Breast epithelium (tissue), 4 donors: ENCODE measurements around the gene ROPN1L. TPM values are rescaled to one million over a fixed set of nuclear protein-coding genes. Genes with fewer than 3 reads are reported as not detected.

Experiments
- DNase-seq, 2 donors: peaks; one replicate each; pipeline ENCODE4 v3.0.0-alpha.2; 2019; ENCODE audit warnings: low spot score in 2 of 2
- H3K27ac ChIP-seq, 2 donors: fragments of 200-600 bp; sonication (generic) in 1 of 2; one replicate each; pipeline ENCODE4 v1.5.1; 2016 to 2019; ENCODE audit warnings: mild to moderate bottlenecking in 1 of 2
- H3K27me3 ChIP-seq, 2 donors: fragments of 200-600 bp; sonication (generic) in 1 of 2; one replicate each; pipeline versions ENCODE4 v1.5.1 to v1.6.0; 2017 to 2019; ENCODE audit warnings: control low read depth in 1 of 2, mild to moderate bottlenecking in 1 of 2
- H3K36me3 ChIP-seq: fragments of 200-600 bp; one replicate; pipeline ENCODE4 v1.5.1; 2019
- H3K4me1 ChIP-seq, 2 donors: fragments of 200-600 bp; sonication (generic); one replicate each; pipeline ENCODE4 v1.5.1; 2016 to 2019; ENCODE audit warnings: control low read depth in 1 of 2
- H3K4me3 ChIP-seq, 3 donors: fragments of 200-600 bp; sonication (generic); 1 replicate in 2 of 3; 2 replicates in 1 of 3; pipeline ENCODE4 v1.5.1; 2016 to 2019; ENCODE audit warnings: mild to moderate bottlenecking in 3 of 3, moderate library complexity in 2 of 3
- H3K9me3 ChIP-seq, 2 donors: fragments of 200-600 bp; sonication (generic) in 1 of 2; one replicate each; pipeline ENCODE4 v1.5.1; 2016 to 2019; ENCODE audit warnings: control low read depth in 1 of 2
- POLR2A ChIP-seq: fragments of 450-650 bp; IDR thresholded peaks from one replicate; pipeline ENCODE4 v1.6.1; 2016; ENCODE audit warnings: antibody characterized with exemption, mild to moderate bottlenecking, moderate library complexity
- POLR2AphosphoS5 ChIP-seq, 3 donors: sonication (generic); formaldehyde crosslinking; IDR thresholded peaks; one replicate each; pipeline ENCODE4 v1.6.1; 2017; ENCODE audit warnings: antibody characterized with exemption in 3 of 3
- intact Hi-C: fragments of 100-400 bp; cut with DNase I; formaldehyde crosslinking; loops from one replicate; pipeline ENCODE4 v1.15.1; 2023; ENCODE audit warnings: low total_unique reads
- total RNA-seq, 3 donors: library from RNA; depleted of rRNA; stranded (reverse); fragments of >200 nt; gene quantifications; one replicate each; pipeline ENCODE4 v1.1.0, GENCODE V29; 2016
- TF ChIP-seq, protein P1 (sequence below), 3 donors: fragments of 450-650 bp; IDR thresholded peaks; one replicate each; pipeline ENCODE4 v1.5.1; 2016 to 2017; ENCODE audit warnings: antibody characterized with exemption in 3 of 3, mild to moderate bottlenecking in 3 of 3, moderate library complexity in 3 of 3

Gene ROPN1L
- total RNA-seq, 3 donors from 2014 or later: 0.29 to 2.9 (median 0.48) TPM

DNA sequence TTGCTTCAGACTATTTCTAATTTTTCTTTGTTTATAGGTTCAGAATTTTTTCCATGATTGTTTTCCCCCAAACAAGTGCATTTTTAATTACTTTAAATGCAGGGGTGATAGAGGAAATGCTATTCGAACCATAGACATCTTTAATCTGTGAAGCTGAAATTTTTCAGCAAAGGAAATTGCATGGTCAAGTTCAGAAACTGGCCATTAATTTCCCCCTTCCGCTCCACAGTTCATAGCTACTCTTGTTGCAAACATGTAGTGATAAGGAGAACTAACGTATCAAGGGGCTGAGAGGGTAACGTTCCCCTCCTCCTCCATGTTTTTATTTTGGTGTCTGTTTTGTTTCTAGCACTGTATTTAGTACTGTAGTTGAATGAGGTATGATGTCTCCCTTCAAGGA, 3.4 kb upstream of the ROPN1L start:
- Histone ChIP-seq H3K27me3 (no peaks in the 10 kb centered on the region), H3K9me3 (no peaks in the 10 kb centered on the region), H3K36me3 (no peaks in the 10 kb centered on the region), H3K4me1 (no peaks in the 10 kb centered on the region), H3K4me3 (no peak overlapping the region), H3K27ac (no peak overlapping the region)
- TF ChIP-seq, protein P1, sequence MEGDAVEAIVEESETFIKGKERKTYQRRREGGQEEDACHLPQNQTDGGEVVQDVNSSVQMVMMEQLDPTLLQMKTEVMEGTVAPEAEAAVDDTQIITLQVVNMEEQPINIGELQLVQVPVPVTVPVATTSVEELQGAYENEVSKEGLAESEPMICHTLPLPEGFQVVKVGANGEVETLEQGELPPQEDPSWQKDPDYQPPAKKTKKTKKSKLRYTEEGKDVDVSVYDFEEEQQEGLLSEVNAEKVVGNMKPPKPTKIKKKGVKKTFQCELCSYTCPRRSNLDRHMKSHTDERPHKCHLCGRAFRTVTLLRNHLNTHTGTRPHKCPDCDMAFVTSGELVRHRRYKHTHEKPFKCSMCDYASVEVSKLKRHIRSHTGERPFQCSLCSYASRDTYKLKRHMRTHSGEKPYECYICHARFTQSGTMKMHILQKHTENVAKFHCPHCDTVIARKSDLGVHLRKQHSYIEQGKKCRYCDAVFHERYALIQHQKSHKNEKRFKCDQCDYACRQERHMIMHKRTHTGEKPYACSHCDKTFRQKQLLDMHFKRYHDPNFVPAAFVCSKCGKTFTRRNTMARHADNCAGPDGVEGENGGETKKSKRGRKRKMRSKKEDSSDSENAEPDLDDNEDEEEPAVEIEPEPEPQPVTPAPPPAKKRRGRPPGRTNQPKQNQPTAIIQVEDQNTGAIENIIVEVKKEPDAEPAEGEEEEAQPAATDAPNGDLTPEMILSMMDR (IDR thresholded peaks at IDR 0.05): no peak
- TF ChIP-seq POLR2AphosphoS5 (IDR thresholded peaks at IDR 0.05) (no peak), POLR2A (no peak)
- intact Hi-C loops: no loop called here
- no peak for DNase-seq

DNA sequence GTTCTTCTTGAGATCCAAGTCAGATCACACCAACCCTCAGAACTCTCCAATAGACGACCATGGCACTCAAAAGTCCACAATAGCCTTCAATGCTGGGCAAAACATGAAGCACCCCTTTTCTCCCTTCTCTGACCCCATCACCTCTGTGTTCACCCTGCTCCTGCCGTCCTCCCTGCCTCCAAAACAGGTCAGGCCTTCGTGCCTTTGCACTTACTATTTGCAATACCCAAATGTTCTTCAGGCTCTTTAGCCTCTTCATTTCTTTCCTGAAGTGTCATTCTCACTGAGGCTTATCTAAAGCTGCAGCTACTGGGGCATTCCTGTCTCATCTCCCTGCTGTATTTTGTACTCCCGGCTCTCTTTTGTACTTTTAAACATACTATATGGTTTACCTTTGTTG, 2.0 kb upstream of the ROPN1L start:
- Histone ChIP-seq H3K9me3 (no peaks in the 10 kb centered on the region), H3K27me3 (no peaks in the 10 kb centered on the region), H3K27ac (no peak overlapping the region), H3K36me3 (no peaks in the 10 kb centered on the region), H3K4me3 (no peak overlapping the region), H3K4me1 (no peaks in the 10 kb centered on the region)
- intact Hi-C loops: no loop called here
- DNase-seq: no peak
- no peak for TF ChIP-seq POLR2A
- no peak for TF ChIP-seq POLR2AphosphoS5 (IDR thresholded peaks at IDR 0.05)
- TF ChIP-seq, protein P1 (IDR thresholded peaks at IDR 0.05): no peak

DNA sequence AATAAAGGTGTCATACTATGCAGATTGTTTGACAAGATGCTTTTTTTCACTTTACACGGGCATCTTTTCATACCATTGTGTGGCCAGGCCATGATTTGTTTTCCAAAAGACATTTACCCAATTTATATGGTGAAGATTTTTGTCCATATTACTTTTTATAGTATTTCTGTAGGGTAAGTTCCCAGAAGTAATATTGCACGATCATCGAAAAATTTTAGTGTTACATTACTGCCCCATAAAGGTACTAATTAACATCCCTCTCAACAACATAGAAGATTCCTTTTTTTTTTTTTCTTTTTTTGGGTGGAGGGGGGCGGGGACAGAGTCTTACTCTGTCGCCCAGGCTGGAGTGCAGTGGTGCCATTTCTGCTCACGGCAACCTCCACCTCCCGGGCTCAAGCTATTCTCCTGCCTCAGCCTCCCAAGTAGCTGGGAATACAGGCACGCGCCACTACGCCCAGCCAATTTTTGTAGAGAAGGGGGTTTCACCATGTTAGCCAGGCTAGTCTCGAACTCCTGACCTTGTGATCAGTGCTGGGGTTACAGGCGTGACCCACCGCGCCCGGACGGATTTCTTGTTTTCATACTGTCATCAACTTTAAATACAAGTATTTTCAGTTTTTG, 1.2 kb upstream of the ROPN1L start:
- no peak overlapping the region for H3K27ac ChIP-seq
- no peak for TF ChIP-seq POLR2AphosphoS5 (IDR thresholded peaks at IDR 0.05)
- TF ChIP-seq, protein P1 (IDR thresholded peaks at IDR 0.05): no peak
- TF ChIP-seq POLR2A: no peak
- no peaks in the 10 kb centered on the region for H3K27me3 ChIP-seq
- no peaks in the 10 kb centered on the region for H3K36me3 ChIP-seq
- H3K4me1 ChIP-seq: no peaks in the 10 kb centered on the region
- DNase-seq: no peak
- no peaks in the 10 kb centered on the region for H3K9me3 ChIP-seq
- peak overlapping the region in 2 of 3 donors; percentile 60 to 79 for H3K4me3 ChIP-seq
- intact Hi-C loops: no loop called here

DNA sequence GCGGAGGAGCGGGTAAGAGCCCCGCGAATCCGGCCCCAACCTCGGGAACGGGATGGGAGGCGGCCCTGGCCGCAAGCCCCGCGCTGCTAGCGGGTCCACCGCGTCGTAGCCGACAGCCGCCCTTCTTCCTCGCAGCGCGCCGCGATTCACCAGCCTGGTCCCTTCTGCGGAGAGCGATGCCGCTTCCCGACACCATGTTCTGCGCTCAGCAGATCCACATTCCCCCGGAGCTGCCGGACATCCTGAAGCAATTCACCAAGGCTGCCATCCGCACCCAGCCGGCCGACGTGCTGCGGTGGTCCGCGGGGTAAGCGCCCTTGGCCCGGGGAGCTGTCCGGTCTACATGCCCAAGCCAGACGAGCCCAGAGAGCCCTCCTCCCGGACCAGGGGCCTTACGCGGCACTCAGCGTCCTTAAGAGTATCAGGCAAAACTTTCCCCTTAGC, 335 bp downstream of the ROPN1L start:
- Histone ChIP-seq H3K9me3 (no peaks in the 10 kb centered on the region), H3K4me1 (no peaks in the 10 kb centered on the region), H3K4me3 (peak overlapping the region; percentile 60 to 79 (median 65)), H3K27me3 (no peaks in the 10 kb centered on the region), H3K27ac (peak overlapping the region; percentile 50 to 79), H3K36me3 (no peaks in the 10 kb centered on the region)
- no peak for DNase-seq
- no peak for TF ChIP-seq POLR2A
- no peak for TF ChIP-seq POLR2AphosphoS5 (IDR thresholded peaks at IDR 0.05)
- TF ChIP-seq, protein P1 (IDR thresholded peaks at IDR 0.05): no peak
- intact Hi-C loops: no loop called here

DNA sequence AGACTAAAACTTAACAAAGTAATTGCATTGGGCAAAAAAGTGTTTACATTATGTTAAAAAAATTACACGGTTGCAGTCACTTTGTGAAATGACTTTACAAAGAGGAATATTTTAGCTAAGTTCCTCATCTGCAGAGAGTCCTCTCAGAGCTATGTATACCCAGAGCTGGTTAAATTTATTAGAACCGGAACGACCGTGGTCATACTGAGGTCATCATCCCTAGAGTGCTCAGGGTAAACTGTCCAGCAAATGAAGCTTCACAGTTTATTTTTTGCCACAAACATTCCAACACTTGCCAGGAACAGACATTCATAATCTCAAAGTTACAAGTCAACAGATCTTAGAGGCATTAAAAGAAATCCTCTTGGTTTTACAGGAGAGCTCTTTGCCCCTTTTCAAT, 897 bp downstream of the ROPN1L start:
- H3K4me3 ChIP-seq: peak overlapping the region in 2 of 3 donors; percentile 65 to 79
- intact Hi-C loops: no loop called here

More for the DNA sequence above, 897 bp downstream of the ROPN1L start:
- Histone ChIP-seq H3K4me1 (no peaks in the 10 kb centered on the region), H3K27ac (no peak overlapping the region), H3K36me3 (no peaks in the 10 kb centered on the region), H3K9me3 (no peaks in the 10 kb centered on the region), H3K27me3 (no peaks in the 10 kb centered on the region)
- no peak for DNase-seq
- TF ChIP-seq POLR2A (no peak), POLR2AphosphoS5 (IDR thresholded peaks at IDR 0.05) (no peak)
- TF ChIP-seq, protein P1 (IDR thresholded peaks at IDR 0.05): no peak
